ENCODE measurements around the gene ZBTB49.
"Not testable (repeated sequence)": the region's sequence is repeated elsewhere in the genome, so short reads cannot be mapped to it uniquely, and the experiment has no call there.

ZBTB49 gene

GRCh38 chr4:4344915-4345527, 55.0 kb downstream of the ZBTB49 start:
- H3K27ac ChIP-seq = no peak overlapping the region
- TF ChIP-seq ZFX (IDR thresholded peaks at IDR 0.05; ENCODE audit: borderline replicate concordance) (no peak), CTCF (IDR thresholded peaks at IDR 0.05) (no peak)

DNA sequence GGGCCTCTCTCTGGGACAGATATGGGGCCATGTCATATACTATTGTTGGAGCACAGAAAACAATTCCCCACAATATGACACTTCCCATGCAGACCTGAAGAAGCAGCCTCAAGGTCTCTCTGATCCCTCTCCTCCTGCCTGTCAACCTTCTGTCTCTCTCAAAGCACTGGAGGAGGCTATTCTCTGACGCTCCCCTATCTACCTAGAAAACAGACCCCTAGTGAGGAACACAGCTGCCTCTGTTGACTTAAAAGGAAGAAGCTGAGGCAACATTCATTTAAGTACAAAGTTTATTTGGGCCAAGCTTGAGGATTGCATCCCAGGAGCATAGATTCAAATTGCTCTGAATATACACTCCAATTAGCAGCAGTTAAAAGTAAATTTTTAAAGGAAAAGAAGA, 57.5 kb downstream of the ZBTB49 start:
- no peak for TF ChIP-seq CTCF (IDR thresholded peaks at IDR 0.05)
- no peak for TF ChIP-seq ZFX (IDR thresholded peaks at IDR 0.05; ENCODE audit: borderline replicate concordance)
- H3K27ac ChIP-seq = no peak overlapping the region

GRCh38 chr4:4348585-4348984, 58.5 kb downstream of the ZBTB49 start:
- not testable (repeated sequence) for H3K27ac ChIP-seq

DNA sequence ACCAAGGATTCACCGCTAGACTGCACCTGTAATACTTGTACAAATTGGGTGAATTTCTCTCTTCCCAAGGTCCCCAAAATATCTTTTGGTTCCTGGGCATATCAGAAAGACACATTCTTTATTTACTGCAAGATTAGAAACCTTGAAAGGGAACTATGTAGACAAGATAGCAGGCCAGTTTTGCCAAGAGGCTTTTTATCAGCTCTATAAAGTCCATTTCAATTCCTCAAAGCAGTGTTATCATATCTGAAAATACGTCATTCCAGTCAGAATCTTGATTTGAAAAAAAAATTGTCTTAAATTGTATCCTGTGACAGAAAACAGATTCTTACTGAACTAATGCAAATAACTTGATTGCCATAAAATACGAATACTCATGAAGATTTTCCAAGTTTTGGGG, 59.8 kb downstream of the ZBTB49 start:
- no peak overlapping the region for H3K27ac ChIP-seq
- TF ChIP-seq ZFX (IDR thresholded peaks at IDR 0.05; ENCODE audit: borderline replicate concordance) (no peak), CTCF (IDR thresholded peaks at IDR 0.05) (no peak)

- TF ChIP-seq ZFX (IDR thresholded peaks at IDR 0.05; ENCODE audit: borderline replicate concordance) (no peak), CTCF (IDR thresholded peaks at IDR 0.05) (no peak)
These were observed 60.9 kb downstream of the ZBTB49 start for GRCh38 chr4:4350909-4351308.

GRCh38 chr4:4355302-4355701, 65.3 kb downstream of the ZBTB49 start:
- TF ChIP-seq ZFX (IDR thresholded peaks at IDR 0.05; ENCODE audit: borderline replicate concordance) = no peak
- no peak for TF ChIP-seq CTCF (IDR thresholded peaks at IDR 0.05)
- no peak overlapping the region for H3K27ac ChIP-seq

More at GRCh38 chr4:4350909-4351308, 60.9 kb downstream of the ZBTB49 start:
- H3K27ac ChIP-seq = no peak overlapping the region

GRCh38 chr4:4356106-4357041, 66.3 kb downstream of the ZBTB49 start:
- no peak overlapping the region for H3K27ac ChIP-seq
- no peak for TF ChIP-seq CTCF (IDR thresholded peaks at IDR 0.05)
- TF ChIP-seq ZFX (IDR thresholded peaks at IDR 0.05; ENCODE audit: borderline replicate concordance) = no peak

All from 22Rv1 (cell line).